Astrocyte (in vitro differentiated cells and primary cell): ENCODE data around the gene PNKD. TPM values are rescaled to one million over a fixed set of nuclear protein-coding genes. Genes with fewer than 3 reads are reported as not detected.

Source experiments
- DNase-seq: peaks from one replicate; pipeline ENCODE4 v3.0.0-alpha.2; 2010; ENCODE audit warnings: low read depth
- FAIRE-seq: peaks from 2 replicates; lab custom pipeline; 2011; peaks lifted over from hg19 to GRCh38; lab: Jason Lieb, UNC
- H2AFZ ChIP-seq: 2 replicates; pipeline ENCODE4 v1.6.0; 2012; ENCODE audit warnings: low read depth, low read length, inconsistent platforms
- H3K27ac ChIP-seq: 2 replicates; pipeline ENCODE4 v1.5.1; 2011; ENCODE audit warnings: low read depth, low read length, inconsistent platforms
- H3K27me3 ChIP-seq: 2 replicates; pipeline ENCODE4 v1.6.0; 2011; ENCODE audit warnings: low read length, inconsistent platforms; ENCODE audit not compliant: insufficient read depth
- H3K36me3 ChIP-seq: 2 replicates; pipeline ENCODE4 v1.5.1; 2011; ENCODE audit warnings: low read length, inconsistent platforms; ENCODE audit not compliant: insufficient read depth
- H3K4me1 ChIP-seq: 2 replicates; pipeline ENCODE4 v1.5.1; 2011; ENCODE audit warnings: low read length, inconsistent platforms; ENCODE audit not compliant: insufficient read depth
- H3K4me2 ChIP-seq: 2 replicates; pipeline ENCODE4 v1.6.0; 2012; ENCODE audit warnings: low read length, inconsistent platforms
- H3K4me3 ChIP-seq: 2 replicates; pipeline ENCODE4 v1.5.1; 2011; ENCODE audit warnings: low read depth, mild to moderate bottlenecking, low read length, inconsistent platforms; ENCODE audit not compliant: insufficient read depth
- H3K79me2 ChIP-seq: 2 replicates; pipeline ENCODE4 v1.6.0; 2012; ENCODE audit warnings: mild to moderate bottlenecking, low read length, inconsistent platforms; ENCODE audit not compliant: insufficient read depth
- H3K9ac ChIP-seq: 2 replicates; pipeline ENCODE4 v1.6.0; 2012; ENCODE audit warnings: mild to moderate bottlenecking, low read length, inconsistent platforms
- H3K9me3 ChIP-seq: 2 replicates; pipeline ENCODE4 v1.5.1; 2012; ENCODE audit warnings: low read depth, mild to moderate bottlenecking, low read length, inconsistent platforms; ENCODE audit not compliant: insufficient read depth
- H4K20me1 ChIP-seq: 2 replicates; pipeline ENCODE4 v1.6.0; 2012; ENCODE audit warnings: low read length, inconsistent platforms; ENCODE audit not compliant: insufficient read depth
- H3K27ac Mint-ChIP-seq: one replicate; pipeline ENCODE4 v1.8.0; 2021; ENCODE audit warnings: mild to moderate bottlenecking, mixed read lengths; ENCODE audit not compliant: unreplicated experiment
- H3K27me3 Mint-ChIP-seq: one replicate; pipeline ENCODE4 v1.8.0; 2021; ENCODE audit warnings: low read depth, mixed read lengths; ENCODE audit not compliant: unreplicated experiment
- H3K36me3 Mint-ChIP-seq: one replicate; pipeline ENCODE4 v1.8.0; 2021; ENCODE audit warnings: low read depth, mixed read lengths; ENCODE audit not compliant: unreplicated experiment
- H3K4me1 Mint-ChIP-seq: one replicate; pipeline ENCODE4 v1.8.0; 2021; ENCODE audit warnings: low read depth, mixed read lengths; ENCODE audit not compliant: unreplicated experiment
- H3K4me3 Mint-ChIP-seq: one replicate; pipeline ENCODE4 v1.8.0; 2021; ENCODE audit warnings: mild to moderate bottlenecking, moderate library complexity, mixed read lengths; ENCODE audit not compliant: unreplicated experiment
- H3K9me3 Mint-ChIP-seq: one replicate; pipeline ENCODE4 v1.8.0; 2021; ENCODE audit warnings: mild to moderate bottlenecking, mixed read lengths; ENCODE audit not compliant: unreplicated experiment
- CTCF ChIP-seq: IDR thresholded peaks from 2 replicates; pipeline ENCODE4 v1.5.1; 2011; ENCODE audit warnings: low read depth, mild to moderate bottlenecking, inconsistent platforms, low read length, moderate library complexity; ENCODE audit not compliant: insufficient read depth
- EZH2 ChIP-seq: IDR thresholded peaks from 2 replicates; pipeline ENCODE4 v1.6.1; 2012; ENCODE audit warnings: mild to moderate bottlenecking, low read length, inconsistent platforms; ENCODE audit not compliant: insufficient read depth
- total RNA-seq: library from RNA; stranded (reverse); gene quantifications from 2 replicates; pipeline ENCODE4 v1.2.1, GENCODE V29; 2021

Gene PNKD
- total RNA-seq, 1 donor from 2014 or later: 40.9 TPM

DNA sequence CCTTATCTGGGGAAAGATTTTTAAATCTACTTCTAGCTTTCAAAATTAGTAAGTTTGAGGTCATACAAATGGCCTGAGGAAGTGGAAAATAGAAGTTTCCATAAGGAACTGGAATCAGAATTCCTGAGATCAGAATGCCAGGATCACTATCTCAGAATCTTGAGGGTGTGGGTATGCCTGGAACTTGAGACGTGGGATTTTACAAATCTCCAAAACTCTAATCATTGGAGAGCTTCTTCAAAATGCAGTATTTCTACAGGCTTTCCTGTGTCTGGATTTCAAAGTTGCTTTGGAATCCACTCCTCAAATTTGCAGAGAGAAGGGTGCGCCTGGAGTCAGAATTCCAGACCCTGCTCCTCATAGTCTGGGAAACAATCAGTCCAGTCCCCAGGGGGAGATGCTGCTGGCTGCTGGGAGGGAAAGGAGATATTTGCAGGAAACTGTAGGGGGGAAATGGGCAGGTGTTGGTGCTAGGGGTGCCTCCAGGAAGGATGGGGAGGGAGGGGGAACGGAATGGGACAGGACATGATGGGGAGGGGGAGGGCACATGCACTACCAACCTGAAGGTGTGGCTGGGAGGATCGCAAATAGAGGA lies 55.3 kb downstream of the PNKD start:
- H4K20me1 ChIP-seq: peaks cover 3% of the 10 kb centered on the region
- DNase-seq (no peak), FAIRE-seq (no peak)
- H3K27ac ChIP-seq: no peak overlapping the region
- Mint-ChIP-seq H3K9me3 (no peaks in the 10 kb centered on the region), H3K4me1 (peaks cover 20% of the 10 kb centered on the region), H3K4me3 (no peak overlapping the region), H3K27ac (no peak overlapping the region), H3K36me3 (peaks cover 5% of the 10 kb centered on the region), H3K27me3 (peaks cover 15% of the 10 kb centered on the region)
- TF ChIP-seq EZH2 (no peak), CTCF (no peak)
- no peaks in the 10 kb centered on the region for H3K27me3 ChIP-seq
- no peaks in the 10 kb centered on the region for H3K9me3 ChIP-seq
- no peak overlapping the region for H2AFZ ChIP-seq
- H3K4me3 ChIP-seq: no peak overlapping the region
- peaks cover 18% of the 10 kb centered on the region for H3K4me1 ChIP-seq
- H3K9ac ChIP-seq: no peak overlapping the region
- no peaks in the 10 kb centered on the region for H3K36me3 ChIP-seq
- H3K79me2 ChIP-seq: no peaks in the 10 kb centered on the region
- H3K4me2 ChIP-seq: no peak overlapping the region

DNA sequence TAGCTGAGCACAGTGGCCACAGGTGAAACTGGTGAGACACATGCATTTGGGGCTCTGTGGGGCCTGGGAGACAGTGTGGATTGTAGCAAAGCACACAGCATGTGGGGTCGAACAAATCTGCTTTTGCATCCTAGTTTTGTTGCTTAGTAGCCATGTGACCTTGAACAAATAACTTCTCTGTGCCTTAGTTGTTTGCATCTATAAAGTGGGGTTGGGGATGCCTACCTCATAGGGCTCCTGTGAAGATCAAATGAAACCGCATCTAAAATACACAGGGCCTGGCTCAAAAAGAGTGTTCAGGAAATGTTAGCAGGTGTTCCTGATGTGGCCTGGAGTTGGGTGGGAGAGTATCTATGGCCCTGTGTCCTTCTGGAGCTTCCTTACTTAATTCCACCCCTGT lies 56.0 kb downstream of the PNKD start:
- no peak overlapping the region for H3K27ac ChIP-seq
- Mint-ChIP-seq H3K27me3 (peaks cover 15% of the 10 kb centered on the region), H3K9me3 (no peaks in the 10 kb centered on the region), H3K27ac (no peak overlapping the region), H3K36me3 (peaks cover 5% of the 10 kb centered on the region), H3K4me3 (no peak overlapping the region), H3K4me1 (peaks cover 20% of the 10 kb centered on the region)
- TF ChIP-seq CTCF (no peak), EZH2 (no peak)
- H3K79me2 ChIP-seq: no peaks in the 10 kb centered on the region
- FAIRE-seq: no peak
- no peaks in the 10 kb centered on the region for H3K36me3 ChIP-seq
- DNase-seq: no peak
- H3K4me1 ChIP-seq: peaks cover 18% of the 10 kb centered on the region
- no peak overlapping the region for H3K9ac ChIP-seq
- no peak overlapping the region for H3K4me3 ChIP-seq
- no peak overlapping the region for H2AFZ ChIP-seq
- H3K27me3 ChIP-seq: no peaks in the 10 kb centered on the region
- H3K9me3 ChIP-seq: no peaks in the 10 kb centered on the region
- no peak overlapping the region for H3K4me2 ChIP-seq
- H4K20me1 ChIP-seq: peaks cover 3% of the 10 kb centered on the region

DNA sequence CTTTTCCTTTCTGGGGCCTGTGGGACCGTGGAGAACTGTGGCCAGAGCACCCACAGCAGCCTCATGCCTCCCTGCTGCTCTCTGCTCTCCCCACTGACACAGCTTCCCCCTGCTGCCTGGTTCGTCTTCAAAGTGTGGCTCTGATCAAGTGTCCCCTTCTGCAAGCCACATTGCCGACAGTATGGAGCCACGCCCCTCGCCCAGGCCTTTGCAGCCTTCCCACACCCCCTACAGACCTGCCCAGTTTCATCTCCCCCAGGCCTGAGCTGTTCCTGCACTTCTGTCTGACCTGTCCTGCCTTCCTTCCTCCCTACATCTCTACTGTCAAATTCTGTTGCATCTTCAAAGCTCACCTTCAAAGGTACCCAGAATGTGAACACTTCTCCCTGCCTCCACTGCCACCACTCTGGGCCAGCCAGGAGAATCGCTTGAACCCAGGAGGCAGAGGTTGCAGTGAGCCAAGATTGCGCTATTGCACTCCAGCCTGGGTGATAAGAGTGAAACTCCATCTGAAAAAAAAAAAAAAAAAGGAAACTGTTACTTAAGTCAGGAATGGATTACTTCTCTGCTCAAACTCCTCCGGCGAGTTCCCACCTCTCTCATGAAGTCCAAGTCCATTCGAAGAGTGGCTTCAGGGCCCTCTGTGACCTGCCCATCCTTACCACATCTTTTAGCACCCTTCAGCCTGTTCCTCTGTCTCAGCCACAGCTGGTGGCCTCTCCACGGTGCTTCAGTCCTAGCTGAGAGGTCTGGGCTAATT lies 57.3 kb downstream of the PNKD start:
- Mint-ChIP-seq H3K36me3 (peaks cover 6% of the 10 kb centered on the region), H3K4me1 (peaks cover 20% of the 10 kb centered on the region), H3K9me3 (no peaks in the 10 kb centered on the region), H3K27ac (no peak overlapping the region), H3K4me3 (no peak overlapping the region), H3K27me3 (peaks cover 15% of the 10 kb centered on the region)
- FAIRE-seq: no peak
- no peak overlapping the region for H3K4me2 ChIP-seq
- no peaks in the 10 kb centered on the region for H3K27me3 ChIP-seq
- no peaks in the 10 kb centered on the region for H3K36me3 ChIP-seq
- H3K9ac ChIP-seq: no peak overlapping the region
- no peak for TF ChIP-seq CTCF
- TF ChIP-seq EZH2: no peak
- H3K4me3 ChIP-seq: no peak overlapping the region
- peaks cover 12% of the 10 kb centered on the region for H3K4me1 ChIP-seq
- H2AFZ ChIP-seq: no peak overlapping the region
- no peak overlapping the region for H3K27ac ChIP-seq
- no peaks in the 10 kb centered on the region for H3K79me2 ChIP-seq
- peaks cover 3% of the 10 kb centered on the region for H4K20me1 ChIP-seq
- H3K9me3 ChIP-seq: no peaks in the 10 kb centered on the region
- DNase-seq: no peak
